NT2/D1 (cell line): ENCODE measurements around the gene LARGE1.

Experiments
- DNase-seq: peaks from one replicate; pipeline ENCODE4 v3.0.0-alpha.2; 2011; ENCODE audit warnings: low read depth, low spot score
- H3K27me3 ChIP-seq: 2 replicates; pipeline ENCODE4 v1.6.0; 2011; ENCODE audit warnings: mild to moderate bottlenecking; ENCODE audit not compliant: insufficient read length, insufficient read depth
- H3K36me3 ChIP-seq: 2 replicates; pipeline ENCODE4 v1.6.1; 2011; ENCODE audit warnings: mild to moderate bottlenecking, low read length, mixed read lengths; ENCODE audit not compliant: insufficient read depth, insufficient read length
- H3K4me1 ChIP-seq: 2 replicates; pipeline ENCODE4 v1.5.1; 2011; ENCODE audit not compliant: insufficient read depth, insufficient read length
- H3K4me3 ChIP-seq: 2 replicates; pipeline ENCODE4 v1.5.1; 2011; ENCODE audit warnings: low read depth; ENCODE audit not compliant: insufficient read length
- H3K9ac ChIP-seq: 2 replicates; pipeline ENCODE4 v1.6.0; 2011; ENCODE audit warnings: low read depth; ENCODE audit not compliant: insufficient read length
- H3K9me3 ChIP-seq: 2 replicates; pipeline ENCODE4 v1.5.1; 2011; ENCODE audit warnings: mild to moderate bottlenecking, low read length; ENCODE audit not compliant: insufficient read depth
- SUZ12 ChIP-seq: IDR thresholded peaks from 2 replicates; pipeline ENCODE4 v1.6.1; 2011; ENCODE audit not compliant: insufficient read length, insufficient read depth; ENCODE audit errors: extremely low read depth
- YY1 ChIP-seq: IDR thresholded peaks from 2 replicates; pipeline ENCODE4 v1.6.1; 2011; ENCODE audit not compliant: insufficient read length, insufficient read depth
- ZNF274 ChIP-seq: IDR thresholded peaks from 2 replicates; pipeline ENCODE4 v1.6.1; 2011; ENCODE audit warnings: mild to moderate bottlenecking, low read depth, low read length

The LARGE1 gene

DNA sequence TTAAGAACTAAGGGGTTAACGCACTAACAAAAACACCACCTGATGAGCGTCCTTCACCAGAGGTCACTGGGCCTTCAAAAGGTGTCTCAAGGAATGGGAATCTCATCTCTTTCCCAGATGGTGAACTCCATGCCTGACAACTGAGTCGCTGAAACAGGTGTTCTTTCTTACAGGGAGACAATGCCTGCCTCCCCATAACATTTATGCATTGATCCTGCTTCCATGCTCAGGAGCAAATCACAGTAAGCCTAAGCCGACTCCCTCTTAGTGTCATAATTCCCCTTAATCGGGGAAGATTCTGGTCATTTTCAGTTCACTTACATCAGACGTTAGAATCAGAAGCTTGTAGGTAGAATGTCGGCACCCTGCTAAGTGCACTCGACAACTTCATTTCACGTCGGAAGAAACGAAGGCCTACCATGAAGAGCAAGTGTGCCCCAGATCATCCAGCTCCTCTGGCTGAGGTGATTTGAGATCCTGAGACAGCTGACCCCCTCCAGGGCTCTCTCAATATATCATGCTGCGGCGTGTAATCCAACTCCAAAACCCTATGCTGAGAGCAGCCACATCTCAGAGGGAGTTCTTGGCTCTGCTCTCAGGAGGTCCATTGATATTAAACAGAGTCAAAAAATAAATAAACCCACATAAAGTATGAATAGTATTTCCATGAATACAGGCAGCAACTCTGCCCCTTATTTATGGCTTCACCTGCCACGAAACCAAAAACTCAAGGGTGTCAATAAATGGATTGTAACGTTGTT, 163.1 kb downstream of the LARGE1 start:
- Histone ChIP-seq H3K27me3 (no peaks in the 10 kb centered on the region), H3K9ac (no peak overlapping the region), H3K9me3 (no peaks in the 10 kb centered on the region), H3K4me1 (peaks cover 6% of the 10 kb centered on the region), H3K4me3 (no peak overlapping the region), H3K36me3 (peaks cover 3% of the 10 kb centered on the region)
- no peak for TF ChIP-seq YY1
- no peak for TF ChIP-seq ZNF274
- TF ChIP-seq SUZ12: no peak
- DNase-seq: no peak

DNA sequence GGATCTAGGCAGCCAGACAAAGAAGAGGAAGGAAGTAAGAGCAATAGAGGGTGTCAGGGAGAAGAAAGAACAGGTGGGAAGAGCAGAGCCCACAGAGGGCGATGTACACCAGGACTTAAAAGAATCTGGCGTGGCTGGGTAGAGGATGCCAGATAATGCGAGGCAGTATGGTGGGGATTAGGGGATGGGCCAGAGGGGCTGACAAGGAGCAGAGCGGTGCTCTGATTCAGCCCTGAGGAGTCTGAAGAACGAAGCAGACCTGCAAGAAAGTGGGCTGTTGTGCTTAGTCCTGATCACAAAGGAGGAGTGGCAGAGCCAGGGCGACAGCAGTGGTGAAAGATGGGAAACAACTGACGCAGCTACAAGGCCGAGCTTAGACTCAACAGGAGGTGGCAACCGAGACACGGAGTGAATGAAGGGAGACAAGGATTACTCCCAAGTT, 163.7 kb downstream of the LARGE1 start:
- no peaks in the 10 kb centered on the region for H3K9me3 ChIP-seq
- no peak for TF ChIP-seq YY1
- TF ChIP-seq ZNF274: no peak
- no peak for TF ChIP-seq SUZ12
- no peak overlapping the region for H3K9ac ChIP-seq
- peaks cover 3% of the 10 kb centered on the region for H3K36me3 ChIP-seq
- peaks cover 6% of the 10 kb centered on the region for H3K4me1 ChIP-seq
- no peaks in the 10 kb centered on the region for H3K27me3 ChIP-seq
- peak; percentile 6 for DNase-seq
- H3K4me3 ChIP-seq: no peak overlapping the region

GRCh38 chr22:33748714-33749113, 171.6 kb downstream of the LARGE1 start:
- TF ChIP-seq ZNF274 (no peak), YY1 (no peak), SUZ12 (no peak)

DNA sequence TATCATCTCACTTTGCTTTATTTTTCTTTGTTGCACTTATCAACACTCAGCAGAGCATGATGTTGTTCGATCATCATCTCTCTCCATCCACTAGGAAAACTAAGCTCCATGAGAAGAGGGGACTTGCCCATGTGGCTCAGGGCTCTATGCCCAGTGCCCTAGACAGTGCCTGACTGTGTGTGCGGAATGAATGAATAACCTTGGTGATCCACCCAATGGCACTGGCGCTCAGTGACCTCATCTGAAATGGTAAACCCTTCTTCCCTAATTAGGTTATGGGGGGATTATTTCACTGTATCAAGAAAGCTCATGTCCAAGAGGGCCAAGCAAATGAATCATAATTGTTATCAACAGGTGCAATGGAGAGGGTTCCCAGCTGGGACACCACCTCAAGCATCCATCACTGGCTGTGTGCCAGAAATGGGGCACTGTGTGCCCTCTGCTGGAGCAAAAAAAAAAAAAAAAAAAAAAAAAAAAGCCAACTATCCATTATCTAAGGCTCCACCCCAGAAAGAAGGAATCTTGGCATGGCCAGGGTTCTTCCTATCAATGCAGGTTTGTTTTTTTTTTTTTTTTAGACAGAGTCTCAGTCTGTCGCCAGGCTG, 172.6 kb downstream of the LARGE1 start:
- Histone ChIP-seq H3K4me3 (no peak overlapping the region), H3K27me3 (no peaks in the 10 kb centered on the region), H3K9ac (no peak overlapping the region), H3K4me1 (no peaks in the 10 kb centered on the region), H3K9me3 (no peaks in the 10 kb centered on the region), H3K36me3 (no peaks in the 10 kb centered on the region)
- no peak for DNase-seq
- TF ChIP-seq SUZ12: no peak
- TF ChIP-seq YY1: no peak
- TF ChIP-seq ZNF274: no peak

More at GRCh38 chr22:33748714-33749113, 171.6 kb downstream of the LARGE1 start:
- H3K9ac ChIP-seq: no peak overlapping the region
- no peak overlapping the region for H3K4me3 ChIP-seq
- no peaks in the 10 kb centered on the region for H3K9me3 ChIP-seq
- H3K27me3 ChIP-seq: no peaks in the 10 kb centered on the region
- H3K36me3 ChIP-seq: no peaks in the 10 kb centered on the region
- no peaks in the 10 kb centered on the region for H3K4me1 ChIP-seq
- no peak for DNase-seq

DNA sequence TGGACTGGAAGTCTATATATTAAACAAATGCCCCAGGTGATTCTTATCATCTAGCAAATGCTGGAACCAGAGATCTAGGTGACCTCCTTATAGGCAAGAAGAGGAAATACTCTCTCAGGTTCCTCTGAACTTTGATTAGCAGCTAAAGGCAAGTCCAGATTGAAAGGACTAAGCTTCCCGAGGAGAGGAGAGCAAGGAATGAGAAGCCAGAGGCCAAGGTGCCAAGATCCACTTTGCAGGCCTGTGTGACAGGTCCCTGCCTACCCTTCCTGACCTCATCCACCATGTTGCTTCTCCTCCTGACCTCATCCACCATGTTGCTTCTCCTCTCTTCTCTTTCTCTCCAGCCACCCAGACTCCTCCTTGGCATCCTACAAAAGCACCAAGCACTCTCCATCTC, 173.2 kb downstream of the LARGE1 start:
- TF ChIP-seq SUZ12 (no peak), YY1 (no peak)
- Histone ChIP-seq H3K36me3 (no peaks in the 10 kb centered on the region), H3K9ac (no peak overlapping the region), H3K9me3 (no peaks in the 10 kb centered on the region), H3K4me3 (no peak overlapping the region), H3K4me1 (no peaks in the 10 kb centered on the region), H3K27me3 (no peaks in the 10 kb centered on the region)
- no peak for DNase-seq

DNA sequence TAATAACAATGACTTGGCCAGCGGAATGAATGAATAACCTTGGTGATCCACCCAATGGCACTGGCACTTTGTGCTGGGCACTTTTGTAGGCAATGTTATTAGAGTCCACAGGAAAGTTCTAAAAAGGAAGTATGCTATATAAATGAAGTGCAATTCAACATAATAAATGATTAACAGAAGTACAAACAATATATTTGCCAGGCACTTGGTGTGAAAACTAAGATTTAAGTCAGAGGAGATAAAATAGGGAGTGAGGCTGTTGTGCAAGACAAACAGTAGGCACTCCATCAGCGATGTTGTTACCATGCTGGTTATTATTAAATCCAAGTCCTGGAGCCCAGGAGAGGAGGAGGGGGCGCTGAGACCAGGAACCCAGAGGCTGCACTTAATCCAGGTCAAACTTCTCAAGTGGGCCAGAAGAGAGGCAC, 173.8 kb downstream of the LARGE1 start:
- Histone ChIP-seq H3K9ac (no peak overlapping the region), H3K4me1 (no peaks in the 10 kb centered on the region), H3K9me3 (no peaks in the 10 kb centered on the region), H3K27me3 (no peaks in the 10 kb centered on the region), H3K4me3 (no peak overlapping the region), H3K36me3 (no peaks in the 10 kb centered on the region)
- no peak for TF ChIP-seq YY1
- no peak for DNase-seq

GRCh38 chr22:33745501-33745900, 174.8 kb downstream of the LARGE1 start:
- no peaks in the 10 kb centered on the region for H3K4me1 ChIP-seq
- no peaks in the 10 kb centered on the region for H3K9me3 ChIP-seq
- no peak for DNase-seq
- no peak overlapping the region for H3K4me3 ChIP-seq
- no peaks in the 10 kb centered on the region for H3K27me3 ChIP-seq
- TF ChIP-seq YY1 (no peak), ZNF274 (no peak), SUZ12 (no peak)
- H3K36me3 ChIP-seq: no peaks in the 10 kb centered on the region
- H3K9ac ChIP-seq: no peak overlapping the region
